Neural progenitor cell (in vitro differentiated cells): Measurements from ENCODE around the gene KLHL3.
A peak's percentile ranks its signal among the peaks of the same experiment; 100 is the strongest.

ENCODE experiments used
- CTCF ChIP-seq: fragments of 200-600 bp; sonication (generic); IDR thresholded peaks from 2 replicates; pipeline ENCODE4 v1.5.1; 2017; ENCODE audit warnings: antibody characterized with exemption, mild to moderate bottlenecking
- EZH2phosphoT487 ChIP-seq: fragments of 200-600 bp; sonication (generic); IDR thresholded peaks from 2 replicates; pipeline ENCODE4 v1.6.1; 2017; ENCODE audit warnings: antibody characterized with exemption

DNA sequence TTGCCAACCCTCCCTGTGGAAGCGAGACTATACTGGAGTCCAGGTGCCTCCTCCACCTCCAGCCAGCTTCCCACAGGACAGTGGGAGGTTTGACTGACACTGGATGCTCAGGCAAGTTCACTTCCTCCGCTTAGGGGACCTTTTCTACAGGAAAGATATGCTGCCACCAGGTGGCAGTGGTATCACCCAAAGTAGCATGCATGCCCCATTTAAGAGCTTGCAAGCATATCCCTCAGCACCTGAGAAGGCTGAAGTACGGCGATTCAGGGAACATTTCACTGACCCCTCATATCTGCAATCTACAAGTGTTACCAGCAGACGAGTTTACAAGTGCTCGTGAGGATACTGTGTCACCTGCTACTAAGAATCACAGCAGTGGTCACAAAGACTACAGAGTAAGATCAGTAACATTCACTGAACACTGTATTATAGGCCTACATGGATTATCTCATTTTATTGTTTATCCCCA is 75.5 kb downstream of the KLHL3 start:
- TF ChIP-seq CTCF (peak; percentile 79), EZH2phosphoT487 (no peak)
